ENCODE measurements around the gene UVRAG.

Gene UVRAG

DNA sequence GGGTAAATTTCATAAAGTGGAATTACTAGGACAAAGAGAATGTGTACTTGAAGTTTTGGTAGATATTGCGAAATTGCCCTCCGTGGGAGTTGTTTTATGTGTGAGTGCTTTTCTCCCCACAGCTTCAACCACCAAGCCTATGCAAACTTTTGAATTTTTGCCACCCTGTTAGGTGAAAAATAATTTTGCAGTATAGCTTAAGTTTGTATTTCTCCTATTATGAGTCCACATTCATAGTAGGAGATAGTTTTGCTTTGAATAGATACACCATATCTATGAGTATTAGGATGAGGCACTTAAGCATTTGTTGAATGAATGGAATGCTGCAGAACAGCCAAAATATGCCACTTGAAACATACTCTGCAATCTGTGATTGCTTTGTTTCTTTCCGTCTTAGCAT, 43.6 kb downstream of the UVRAG start:
- H3K27me3 ChIP-seq (ENCODE audit: insufficient read depth, low read length): no peaks in the 10 kb centered on the region
- peaks cover 9% of the 10 kb centered on the region; the same call in 1 of the 2 replicates for H3K79me2 ChIP-seq (ENCODE audit: insufficient read depth, low read length)
- no peaks in the 10 kb centered on the region for H4K20me1 ChIP-seq (ENCODE audit: insufficient read depth, low read length)

DNA sequence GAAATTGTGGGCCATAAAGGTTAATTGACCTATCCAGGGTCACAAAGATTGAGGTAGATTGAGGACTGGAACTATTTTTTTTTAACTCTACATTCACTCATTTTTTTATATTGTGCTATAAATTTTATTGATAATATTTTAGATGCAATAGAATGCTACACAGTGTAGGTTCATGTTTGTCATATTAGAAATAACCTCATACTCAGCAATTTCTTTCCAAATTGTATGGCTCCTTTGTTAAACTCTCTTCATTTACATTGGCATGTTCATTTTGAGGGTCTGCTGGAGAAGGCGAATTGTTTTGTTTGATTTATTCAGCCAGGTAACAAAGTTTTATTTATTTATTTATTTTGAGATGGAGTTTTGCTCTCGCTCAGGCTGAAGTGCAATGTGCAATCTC, 44.6 kb downstream of the UVRAG start:
- H3K27ac ChIP-seq (ENCODE audit: low read depth, low read length, poor library complexity, severe bottlenecking): no peak overlapping the region
- H3F3A ChIP-seq (ENCODE audit: insufficient read depth, low read length): no peaks in the 10 kb centered on the region
- H3K27me3 ChIP-seq (ENCODE audit: insufficient read depth, low read length): no peaks in the 10 kb centered on the region
- no peak overlapping the region for H3K9ac ChIP-seq (ENCODE audit: low read length)
- no peaks in the 10 kb centered on the region for H3K9me3 ChIP-seq (ENCODE audit: low read length)
- TF ChIP-seq, protein P1, sequence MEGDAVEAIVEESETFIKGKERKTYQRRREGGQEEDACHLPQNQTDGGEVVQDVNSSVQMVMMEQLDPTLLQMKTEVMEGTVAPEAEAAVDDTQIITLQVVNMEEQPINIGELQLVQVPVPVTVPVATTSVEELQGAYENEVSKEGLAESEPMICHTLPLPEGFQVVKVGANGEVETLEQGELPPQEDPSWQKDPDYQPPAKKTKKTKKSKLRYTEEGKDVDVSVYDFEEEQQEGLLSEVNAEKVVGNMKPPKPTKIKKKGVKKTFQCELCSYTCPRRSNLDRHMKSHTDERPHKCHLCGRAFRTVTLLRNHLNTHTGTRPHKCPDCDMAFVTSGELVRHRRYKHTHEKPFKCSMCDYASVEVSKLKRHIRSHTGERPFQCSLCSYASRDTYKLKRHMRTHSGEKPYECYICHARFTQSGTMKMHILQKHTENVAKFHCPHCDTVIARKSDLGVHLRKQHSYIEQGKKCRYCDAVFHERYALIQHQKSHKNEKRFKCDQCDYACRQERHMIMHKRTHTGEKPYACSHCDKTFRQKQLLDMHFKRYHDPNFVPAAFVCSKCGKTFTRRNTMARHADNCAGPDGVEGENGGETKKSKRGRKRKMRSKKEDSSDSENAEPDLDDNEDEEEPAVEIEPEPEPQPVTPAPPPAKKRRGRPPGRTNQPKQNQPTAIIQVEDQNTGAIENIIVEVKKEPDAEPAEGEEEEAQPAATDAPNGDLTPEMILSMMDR (IDR thresholded peaks at IDR 0.05; ENCODE audit: low read length): no peak
- TF ChIP-seq EZH2 (IDR thresholded peaks at IDR 0.05; ENCODE audit: borderline replicate concordance, low read length): no peak
- no peaks in the 10 kb centered on the region for H3K4me1 ChIP-seq (ENCODE audit: insufficient read depth, low read length, severe bottlenecking)
- H3K4me3 ChIP-seq (ENCODE audit: low read depth, low read length, poor library complexity, severe bottlenecking): no peak overlapping the region
- peaks cover 9% of the 10 kb centered on the region; the same call in 1 of the 2 replicates for H3K79me2 ChIP-seq (ENCODE audit: insufficient read depth, low read length)
- H4K20me1 ChIP-seq (ENCODE audit: insufficient read depth, low read length): no peaks in the 10 kb centered on the region
- peaks cover 48% of the 10 kb centered on the region for H3K36me3 ChIP-seq (ENCODE audit: insufficient read depth, low read length)
- H2AFZ ChIP-seq (ENCODE audit: low read length): no peak overlapping the region
- no peaks in the 10 kb centered on the region for H3K9me2 ChIP-seq (ENCODE audit: low read depth, low read length)
- H3K4me2 ChIP-seq (ENCODE audit: low read length): no peak overlapping the region

More for the DNA sequence above, 43.6 kb downstream of the UVRAG start:
- Histone ChIP-seq H2AFZ (ENCODE audit: low read length) (no peak overlapping the region), H3K4me3 (ENCODE audit: low read depth, low read length, poor library complexity, severe bottlenecking) (no peak overlapping the region), H3K4me1 (ENCODE audit: insufficient read depth, low read length, severe bottlenecking) (no peaks in the 10 kb centered on the region), H3K9ac (ENCODE audit: low read length) (no peak overlapping the region), H3K9me3 (ENCODE audit: low read length) (no peaks in the 10 kb centered on the region), H3F3A (ENCODE audit: insufficient read depth, low read length) (no peaks in the 10 kb centered on the region), H3K27ac (ENCODE audit: low read depth, low read length, poor library complexity, severe bottlenecking) (no peak overlapping the region), H3K36me3 (ENCODE audit: insufficient read depth, low read length) (peaks cover 47% of the 10 kb centered on the region), H3K9me2 (ENCODE audit: low read depth, low read length) (no peaks in the 10 kb centered on the region), H3K4me2 (ENCODE audit: low read length) (no peak overlapping the region)
- TF ChIP-seq, protein P1 (IDR thresholded peaks at IDR 0.05; ENCODE audit: low read length): no peak
- TF ChIP-seq EZH2 (IDR thresholded peaks at IDR 0.05; ENCODE audit: borderline replicate concordance, low read length): no peak

DNA sequence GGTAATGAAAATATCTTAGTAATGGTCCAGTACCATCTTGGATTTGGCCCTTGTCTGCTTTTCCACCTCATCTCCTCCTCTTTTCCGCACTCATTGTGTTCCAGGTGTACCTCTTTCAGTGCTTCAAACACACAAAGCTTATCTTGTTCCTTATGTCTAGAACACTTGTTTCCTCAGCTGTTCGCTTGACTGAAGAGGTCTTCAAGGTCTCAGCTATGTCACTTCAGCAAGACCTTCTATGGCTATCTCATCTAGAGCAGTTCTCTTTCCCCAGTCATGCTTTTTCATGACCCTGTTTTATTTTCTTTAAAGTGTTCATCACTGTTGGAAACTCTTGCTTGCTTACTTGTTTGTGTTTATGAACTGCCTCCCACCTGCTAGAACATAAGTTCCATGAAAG, 47.4 kb downstream of the UVRAG start:
- Histone ChIP-seq H2AFZ (ENCODE audit: low read length) (no peak overlapping the region), H3K9me2 (ENCODE audit: low read depth, low read length) (no peaks in the 10 kb centered on the region), H4K20me1 (ENCODE audit: insufficient read depth, low read length) (no peaks in the 10 kb centered on the region), H3K79me2 (ENCODE audit: insufficient read depth, low read length) (peaks cover 9% of the 10 kb centered on the region; the same call in 1 of the 2 replicates), H3K36me3 (ENCODE audit: insufficient read depth, low read length) (peaks cover 40% of the 10 kb centered on the region; the same call in 1 of the 2 replicates), H3K9ac (ENCODE audit: low read length) (no peak overlapping the region), H3K4me3 (ENCODE audit: low read depth, low read length, poor library complexity, severe bottlenecking) (no peak overlapping the region), H3K27me3 (ENCODE audit: insufficient read depth, low read length) (no peaks in the 10 kb centered on the region), H3F3A (ENCODE audit: insufficient read depth, low read length) (no peaks in the 10 kb centered on the region), H3K4me2 (ENCODE audit: low read length) (no peak overlapping the region), H3K27ac (ENCODE audit: low read depth, low read length, poor library complexity, severe bottlenecking) (no peak overlapping the region), H3K4me1 (ENCODE audit: insufficient read depth, low read length, severe bottlenecking) (peaks cover 7% of the 10 kb centered on the region), H3K9me3 (ENCODE audit: low read length) (no peaks in the 10 kb centered on the region)
- TF ChIP-seq, protein P1 (IDR thresholded peaks at IDR 0.05; ENCODE audit: low read length): no peak

Data from OCI-LY1 (cell line).